Measurements from ENCODE around the gene LRSAM1. TPM values are rescaled to one million over a fixed set of nuclear protein-coding genes. Genes with fewer than 3 reads are reported as not detected.

LRSAM1 gene
- polyA plus RNA-seq, 10 donors = 10.8 to 15.1 (median 13.6) TPM

DNA sequence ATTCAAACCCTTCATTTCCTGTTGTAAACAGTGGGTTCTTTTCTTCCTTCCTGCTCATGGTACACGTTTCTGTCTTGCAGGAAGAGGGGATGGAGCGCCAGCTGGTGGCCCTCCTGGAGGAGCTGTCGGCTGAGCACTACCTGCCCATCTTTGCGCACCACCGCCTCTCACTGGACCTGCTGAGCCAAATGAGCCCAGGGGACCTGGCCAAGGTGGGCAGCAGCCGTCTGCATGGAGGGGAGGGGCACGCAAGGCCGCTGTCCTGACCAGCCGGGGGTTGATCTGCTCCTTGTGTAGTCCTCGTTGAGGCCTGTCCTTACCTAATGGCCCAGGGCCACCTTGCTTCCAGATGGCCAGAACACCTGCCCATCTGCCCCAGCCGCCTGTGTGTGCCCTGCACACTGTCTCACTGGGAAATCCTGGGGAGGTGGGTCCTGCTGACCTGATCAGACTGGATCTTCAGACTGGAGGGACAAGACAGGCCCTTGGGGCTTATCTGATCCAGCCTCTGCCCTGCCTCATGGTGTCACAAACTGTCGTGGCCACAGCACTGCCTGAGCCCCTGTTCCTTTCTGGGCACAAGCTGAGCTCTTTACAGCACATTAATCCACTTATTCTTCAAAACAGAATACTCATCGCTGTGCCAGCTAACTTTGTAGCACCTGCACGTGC is 44.7 kb downstream of the LRSAM1 start:
- DNase-seq = no peak

DNA sequence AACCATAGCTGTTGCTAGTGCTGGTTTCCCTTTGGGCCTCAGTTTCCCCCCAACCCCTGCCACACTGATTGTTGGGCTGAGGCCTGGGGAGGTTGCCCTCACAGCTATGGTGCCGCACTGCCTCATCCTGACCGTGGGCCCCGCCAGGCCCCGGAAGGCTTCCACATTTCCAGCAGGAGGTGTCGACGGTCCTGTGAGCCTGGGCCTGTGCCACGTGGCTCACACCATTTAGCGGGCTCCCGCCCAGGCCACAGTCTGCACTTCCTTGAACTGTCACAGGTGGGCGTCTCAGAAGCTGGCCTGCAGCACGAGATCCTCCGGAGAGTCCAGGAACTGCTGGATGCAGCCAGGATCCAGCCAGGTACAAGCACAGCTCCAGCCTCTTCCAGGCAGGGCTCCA is 45.7 kb downstream of the LRSAM1 start:
- DNase-seq = no peak

DNA sequence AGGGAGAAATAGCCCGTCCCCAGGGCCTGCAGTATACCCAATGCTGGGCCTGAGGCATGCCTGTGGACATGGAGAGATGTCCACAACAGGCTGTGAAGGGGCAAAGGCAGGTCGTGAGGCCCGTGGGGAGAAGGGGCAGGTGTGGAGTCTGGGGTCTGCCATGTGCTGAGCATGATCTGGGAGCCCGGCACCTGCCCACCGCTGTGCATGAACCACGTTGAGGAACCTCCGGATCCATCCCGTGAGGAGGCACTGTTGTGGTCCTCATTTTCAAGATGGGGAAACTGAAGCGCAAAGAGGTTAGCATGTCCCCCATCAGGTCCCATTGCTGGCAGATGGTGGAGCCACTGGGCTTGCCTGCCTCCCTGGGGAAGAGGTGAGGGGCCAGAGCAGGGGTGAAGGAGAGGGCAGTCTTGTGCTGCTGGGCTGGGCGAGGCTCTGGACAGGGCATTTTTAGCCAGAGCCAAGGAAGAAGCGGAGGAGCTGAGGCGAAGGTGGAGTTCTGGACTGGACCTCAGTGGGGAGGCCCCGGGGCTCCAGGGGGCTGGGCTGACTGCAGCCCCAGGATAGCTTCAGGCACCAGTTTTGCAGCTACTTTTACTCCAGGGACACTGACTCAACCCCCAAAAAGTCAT is 46.5 kb downstream of the LRSAM1 start:
- no peak for DNase-seq

GRCh38 chr9:127498298-127498697 is 47.0 kb downstream of the LRSAM1 start:
- no peak for DNase-seq

DNA sequence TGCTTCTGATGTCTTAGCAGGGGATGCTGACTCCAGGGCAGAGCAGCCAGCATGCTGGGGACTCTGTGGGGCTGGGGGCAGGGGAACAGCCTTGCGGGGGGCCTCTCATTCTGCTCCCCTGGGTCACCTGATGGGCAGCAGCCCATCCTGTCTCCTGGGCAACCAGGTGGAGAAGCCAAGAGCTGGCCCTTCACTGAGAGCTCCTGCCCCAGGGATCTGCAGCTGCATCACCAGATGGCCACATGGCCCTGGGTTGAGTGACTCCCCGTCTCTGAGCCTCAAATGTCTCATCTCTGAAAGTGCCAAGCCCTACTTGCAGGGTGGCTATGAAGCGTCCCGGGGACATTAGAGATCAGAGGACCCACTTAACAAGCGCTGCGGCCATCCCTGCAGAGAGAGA is 49.1 kb downstream of the LRSAM1 start:
- DNase-seq = no peak

DNA sequence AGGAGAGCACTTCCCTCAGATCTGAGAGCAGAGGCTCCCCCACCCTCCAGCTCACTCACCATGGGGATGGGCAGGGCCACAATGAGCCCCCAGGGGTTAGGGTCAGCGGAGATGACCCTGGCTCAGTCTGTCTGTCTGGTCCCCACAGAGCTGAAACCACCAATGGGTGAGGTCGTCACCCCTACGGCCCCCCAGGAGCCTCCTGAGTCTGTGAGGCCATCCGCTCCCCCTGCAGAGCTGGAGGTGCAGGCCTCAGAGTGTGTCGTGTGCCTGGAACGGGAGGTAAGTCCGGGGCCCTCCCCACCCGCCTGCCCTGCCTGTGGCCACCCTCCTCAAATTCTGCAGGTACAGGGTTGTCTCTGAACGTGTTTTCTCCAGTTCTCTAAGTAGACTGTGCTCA is 49.6 kb downstream of the LRSAM1 start:
- no peak for DNase-seq

GRCh38 chr9:127501821-127502343 is 50.6 kb downstream of the LRSAM1 start:
- DNase-seq = no peak

DNA sequence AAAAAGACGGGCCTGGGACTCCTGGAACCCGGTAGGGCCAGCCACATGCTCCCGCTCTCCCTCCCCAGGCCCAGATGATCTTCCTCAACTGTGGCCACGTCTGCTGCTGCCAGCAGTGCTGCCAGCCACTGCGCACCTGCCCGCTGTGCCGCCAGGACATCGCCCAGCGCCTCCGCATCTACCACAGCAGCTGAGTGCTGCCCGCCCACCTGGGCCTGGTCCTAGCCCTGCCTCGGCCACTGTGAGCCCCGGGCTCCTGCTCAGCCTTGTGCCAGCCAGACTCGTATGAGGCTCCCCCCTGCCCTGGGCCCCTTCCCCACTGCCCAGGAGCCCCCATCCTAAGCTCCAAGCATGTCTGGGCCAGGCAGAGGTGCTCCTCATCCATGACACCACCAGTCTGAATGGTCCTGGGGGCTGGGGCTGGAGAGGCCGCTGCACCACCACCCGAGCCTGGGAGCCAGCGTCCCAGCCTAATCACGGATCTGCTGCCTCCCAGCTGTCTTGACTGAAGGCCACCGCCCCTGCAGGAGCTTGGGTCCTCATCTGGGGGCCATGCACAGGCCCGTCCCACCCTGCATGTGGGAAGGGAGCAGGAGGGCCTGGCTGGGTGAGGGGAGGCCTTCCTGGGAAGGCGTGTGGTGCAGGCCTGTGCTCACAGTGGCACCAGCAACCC is 51.5 kb downstream of the LRSAM1 start:
- no peak for DNase-seq

DNA sequence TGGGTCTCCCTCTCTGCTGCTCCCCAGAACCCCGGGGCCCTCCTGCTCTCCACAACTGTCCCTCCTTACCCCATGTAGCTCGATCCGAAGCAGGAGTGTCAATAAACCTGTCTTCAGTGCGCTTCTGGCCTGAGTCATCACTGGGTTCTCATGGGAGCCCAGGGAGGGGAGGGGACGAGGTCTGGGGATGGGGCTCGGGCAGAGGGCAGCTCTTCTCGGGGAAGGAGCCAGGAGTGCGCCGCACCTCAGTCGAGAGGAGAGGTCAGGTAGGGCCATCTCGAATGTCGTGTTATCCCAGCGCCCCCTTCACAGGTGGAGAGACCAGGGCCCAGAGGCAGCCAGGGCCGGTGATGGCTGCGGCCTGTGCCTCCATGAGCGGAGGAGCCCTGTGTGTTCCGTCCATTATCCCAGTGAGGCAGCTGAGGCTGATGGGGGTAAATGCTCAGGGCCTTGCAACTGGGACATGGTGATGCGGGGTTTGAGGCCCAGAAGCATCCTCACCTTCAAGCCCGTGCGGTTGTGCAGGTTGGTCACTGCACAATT is 52.1 kb downstream of the LRSAM1 start:
- no peak for DNase-seq

- peak; percentile 65 to 88 (median 82) for DNase-seq
Observed at GRCh38 chr9:127503947-127504886, 52.9 kb downstream of the LRSAM1 start.

GRCh38 chr9:127504887-127505251 is 53.6 kb downstream of the LRSAM1 start:
- DNase-seq = no peak

DNA sequence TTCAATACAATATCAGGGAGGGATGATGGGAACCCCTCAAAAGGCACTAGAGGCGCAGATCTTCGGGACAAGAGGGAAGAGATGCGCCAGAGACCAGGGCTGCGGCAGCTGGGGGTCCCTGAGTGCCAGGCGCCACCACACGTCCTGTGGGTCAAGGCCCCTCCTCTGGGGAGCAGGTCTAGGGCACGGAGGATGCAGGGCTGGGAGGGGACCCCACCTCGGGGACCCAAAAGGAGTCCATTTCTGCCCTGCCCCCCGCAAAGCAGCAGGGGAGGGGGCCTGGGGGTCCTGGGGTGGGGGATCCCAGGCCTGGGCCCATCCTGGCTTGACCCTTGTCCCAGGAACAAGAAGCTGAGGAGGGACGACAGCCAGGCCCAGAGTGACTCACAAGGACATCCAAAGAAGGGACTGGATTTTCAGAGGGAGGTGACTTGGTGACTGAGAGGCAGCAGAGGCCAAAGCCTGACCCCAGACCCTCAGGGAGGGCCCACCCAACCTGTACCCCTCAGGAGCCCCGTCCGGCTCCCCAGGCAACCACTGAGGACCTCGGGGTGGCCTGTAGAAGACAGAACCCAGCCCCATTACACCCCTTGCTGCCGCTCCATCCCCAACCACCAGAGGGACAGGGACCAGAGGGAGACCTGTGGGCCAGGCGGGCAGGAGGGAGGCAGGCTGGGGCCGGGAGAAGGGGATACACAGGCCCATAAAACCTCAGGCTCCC is 54.2 kb downstream of the LRSAM1 start:
- DNase-seq = no peak

DNA sequence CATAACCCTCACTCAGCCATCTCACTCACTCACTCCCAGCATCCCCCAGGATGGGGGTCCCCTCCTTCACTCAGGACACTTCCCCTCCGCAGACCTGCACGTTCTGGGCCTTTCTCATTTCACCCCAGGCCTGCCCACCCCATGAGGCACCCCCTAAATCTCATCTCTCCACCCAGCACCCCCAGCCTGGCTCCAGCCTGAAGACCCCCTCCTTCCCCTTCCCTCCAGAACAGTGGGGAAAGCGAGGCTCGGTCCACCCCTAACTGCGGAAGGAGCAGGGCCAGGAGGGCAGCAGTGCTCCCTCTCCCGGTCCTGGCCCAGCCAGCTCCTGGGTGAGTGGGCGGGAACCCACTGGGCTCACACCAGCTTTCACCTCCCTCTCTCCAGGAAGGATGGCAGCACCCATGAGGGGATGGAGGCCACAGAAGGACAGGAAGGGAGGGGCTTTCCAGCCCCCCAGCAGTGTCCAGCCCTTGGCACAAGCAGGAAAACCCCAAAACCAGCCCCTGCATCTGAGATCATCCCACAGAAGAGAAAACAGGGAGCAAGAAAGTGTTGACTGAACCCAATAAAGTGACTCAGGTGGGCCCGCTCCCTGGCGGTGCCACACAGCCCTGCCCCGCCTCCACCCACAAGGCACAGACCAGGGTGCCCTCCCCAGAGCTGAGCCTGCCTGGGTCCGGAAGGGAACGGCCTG is 55.0 kb downstream of the LRSAM1 start:
- no peak for DNase-seq

DNA sequence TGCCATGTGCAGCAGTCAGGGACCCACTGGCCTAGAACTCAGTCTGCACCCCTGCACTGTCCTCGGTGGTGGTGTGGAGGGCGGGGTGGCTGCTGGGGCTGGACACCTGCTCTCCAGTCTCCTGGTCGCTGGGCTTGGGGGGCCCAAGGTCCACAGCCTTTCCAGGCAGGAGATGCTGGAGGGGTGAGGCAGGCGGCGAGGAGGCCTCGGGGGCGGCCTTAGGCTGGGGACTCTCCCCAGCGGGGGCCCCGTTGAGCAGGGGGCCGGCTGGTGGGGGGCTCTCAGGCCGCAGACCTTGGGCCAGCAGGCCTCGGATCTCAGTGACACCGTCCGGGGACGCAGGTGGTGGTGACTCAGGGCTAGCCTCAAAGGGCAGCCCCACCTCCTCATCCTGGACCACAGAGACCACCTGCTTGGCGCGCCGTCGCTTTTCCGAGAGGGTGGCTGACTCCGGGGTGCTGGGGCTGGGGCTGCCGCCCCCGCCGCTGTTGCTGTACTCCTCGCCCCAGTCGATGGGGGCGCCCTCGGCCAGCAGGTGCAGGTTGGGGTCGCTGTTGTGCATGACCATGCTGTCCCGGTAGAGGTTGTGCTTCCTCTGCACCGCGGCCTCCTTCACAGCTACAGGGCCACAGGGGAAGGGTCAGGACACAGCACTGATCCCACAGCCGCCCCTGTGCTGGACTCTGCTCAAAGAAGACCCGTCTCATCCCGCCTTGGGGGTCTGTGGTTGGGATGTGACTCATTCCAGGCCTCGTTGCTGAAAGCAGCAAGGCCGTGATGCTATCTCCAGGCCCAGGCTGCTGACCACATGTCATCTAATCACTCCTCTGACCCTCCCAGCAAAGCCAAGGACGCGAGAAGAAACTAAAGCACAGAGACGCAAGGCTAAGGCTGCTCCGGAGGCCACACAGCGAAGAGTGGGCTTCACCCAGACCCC is 55.8 kb downstream of the LRSAM1 start:
- DNase-seq = no peak

- DNase-seq = no peak
Observed at GRCh38 chr9:127507751-127508648, 56.7 kb downstream of the LRSAM1 start.

DNA sequence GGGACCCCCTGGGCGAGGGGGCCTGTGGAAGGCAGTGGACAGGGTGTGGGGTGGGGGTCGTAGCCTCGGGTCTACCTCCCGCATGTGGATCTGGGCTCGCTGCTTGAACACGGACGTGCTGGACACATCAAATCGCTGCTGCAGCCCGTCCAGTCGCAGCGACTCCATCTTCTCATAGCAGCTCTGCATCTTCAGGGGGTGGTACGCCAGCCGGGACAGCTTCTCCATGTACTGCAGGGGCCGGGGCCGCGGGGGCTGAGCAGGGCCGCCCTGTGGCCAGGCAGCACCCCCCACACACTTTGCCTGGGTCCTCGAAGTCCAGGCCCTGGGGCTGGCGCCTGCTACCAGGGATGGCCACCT is 57.6 kb downstream of the LRSAM1 start:
- DNase-seq = no peak

- DNase-seq = no peak
Observed at GRCh38 chr9:127509261-127509954, 58.1 kb downstream of the LRSAM1 start.

GRCh38 chr9:127509955-127510299 is 58.6 kb downstream of the LRSAM1 start:
- DNase-seq = no peak

Measured in muscle of back (tissue), 11 donors.